ENCODE measurements around the gene SMG9. TPM values are rescaled to one million over a fixed set of nuclear protein-coding genes. Genes with fewer than 3 reads are reported as not detected.

The SMG9 gene
- total and polyA plus RNA-seq, 4 donors, result 5.4 to 8.9 (median 5.8) TPM

DNA sequence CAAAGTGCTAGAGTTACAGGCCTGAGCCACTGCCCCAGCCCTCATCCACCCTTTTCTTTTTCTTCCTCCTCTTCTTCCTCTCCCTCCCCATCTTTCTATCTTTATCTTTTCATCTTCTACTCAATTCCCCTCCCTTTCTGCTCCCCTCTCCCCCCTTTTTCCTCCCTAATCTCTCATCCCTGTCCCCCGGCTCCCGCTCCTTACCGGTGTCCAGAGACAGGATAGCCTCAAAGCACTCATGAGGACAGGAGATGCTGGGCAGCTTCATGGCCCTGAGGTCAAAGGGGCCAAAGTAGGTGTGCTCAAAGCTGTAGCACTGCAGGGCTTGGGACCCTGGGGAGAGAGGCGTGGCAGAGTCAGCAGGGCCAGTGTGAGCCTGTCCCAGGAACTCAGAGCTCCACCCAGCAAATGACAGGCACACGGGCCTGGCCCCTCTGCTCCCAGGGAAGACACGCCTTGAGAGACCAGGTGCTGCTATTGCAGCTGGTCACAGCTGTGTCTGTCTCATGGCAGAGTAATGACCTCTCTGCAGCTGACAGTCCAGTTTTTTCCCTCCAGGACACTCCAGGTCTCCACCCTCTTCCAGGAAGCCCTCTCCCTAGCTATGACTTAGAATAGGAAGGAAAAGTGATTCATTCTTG, 44.9 kb upstream of the SMG9 start:
- WGBS, result 61% methylated on average over 6 of the region's 6 CpGs

More for the DNA sequence above, 44.9 kb upstream of the SMG9 start:
- DNase-seq (ENCODE audit: low spot score), result no peak
- H3K27me3 ChIP-seq (ENCODE audit: control insufficient read depth in 4 of 4, insufficient read depth in 4 of 4, low read length in 3 of 4), result peaks cover 0 to 8% (median 1%) of the 10 kb centered on the region in 4 donors
- H3K27ac ChIP-seq (ENCODE audit: low read depth in 1 of 2, low read length in 2 of 2), result no peak overlapping the region
- H3K36me3 ChIP-seq (ENCODE audit: control insufficient read depth in 4 of 4, insufficient read depth in 3 of 4, low read depth in 1 of 4, low read length in 3 of 4), result no peaks in the 10 kb centered on the region
- peaks cover 2 to 9% (median 5%) of the 10 kb centered on the region in 4 donors for H3K4me1 ChIP-seq (ENCODE audit: control insufficient read depth in 4 of 4, insufficient read depth in 4 of 4, low read length in 3 of 4)
- H3K9me3 ChIP-seq (ENCODE audit: control insufficient read depth in 4 of 4, low read length in 3 of 4), result peaks cover 0 to 7% (median 5%) of the 10 kb centered on the region in 4 donors
- no peak overlapping the region for H3K4me3 ChIP-seq (ENCODE audit: low read depth in 1 of 3, low read length in 3 of 3)
- H3K9ac ChIP-seq (ENCODE audit: low read depth in 1 of 2, low read length in 2 of 2), result no peak overlapping the region
- TF ChIP-seq HNF4G (IDR thresholded peaks at IDR 0.05) (no peak), RXRA (IDR thresholded peaks at IDR 0.05) (no peak), ATF3 (IDR thresholded peaks at IDR 0.05) (no peak), YY1 (IDR thresholded peaks at IDR 0.05) (no peak), TAF1 (conservative IDR thresholded peaks at IDR 0.05) (no peak), SP1 (IDR thresholded peaks at IDR 0.05) (no peak), ZBTB33 (IDR thresholded peaks at IDR 0.05) (no peak), FOXA1 (IDR thresholded peaks at IDR 0.05) (no peak), EGR1 (IDR thresholded peaks at IDR 0.05; ENCODE audit: low read depth in 2 of 2) (no peak), MAX (IDR thresholded peaks at IDR 0.05) (no peak), RAD21 (IDR thresholded peaks at IDR 0.05) (no peak)
- TF ChIP-seq, protein P1, sequence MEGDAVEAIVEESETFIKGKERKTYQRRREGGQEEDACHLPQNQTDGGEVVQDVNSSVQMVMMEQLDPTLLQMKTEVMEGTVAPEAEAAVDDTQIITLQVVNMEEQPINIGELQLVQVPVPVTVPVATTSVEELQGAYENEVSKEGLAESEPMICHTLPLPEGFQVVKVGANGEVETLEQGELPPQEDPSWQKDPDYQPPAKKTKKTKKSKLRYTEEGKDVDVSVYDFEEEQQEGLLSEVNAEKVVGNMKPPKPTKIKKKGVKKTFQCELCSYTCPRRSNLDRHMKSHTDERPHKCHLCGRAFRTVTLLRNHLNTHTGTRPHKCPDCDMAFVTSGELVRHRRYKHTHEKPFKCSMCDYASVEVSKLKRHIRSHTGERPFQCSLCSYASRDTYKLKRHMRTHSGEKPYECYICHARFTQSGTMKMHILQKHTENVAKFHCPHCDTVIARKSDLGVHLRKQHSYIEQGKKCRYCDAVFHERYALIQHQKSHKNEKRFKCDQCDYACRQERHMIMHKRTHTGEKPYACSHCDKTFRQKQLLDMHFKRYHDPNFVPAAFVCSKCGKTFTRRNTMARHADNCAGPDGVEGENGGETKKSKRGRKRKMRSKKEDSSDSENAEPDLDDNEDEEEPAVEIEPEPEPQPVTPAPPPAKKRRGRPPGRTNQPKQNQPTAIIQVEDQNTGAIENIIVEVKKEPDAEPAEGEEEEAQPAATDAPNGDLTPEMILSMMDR (IDR thresholded peaks at IDR 0.05; ENCODE audit: low read depth, low read length, missing input control), result no peak
- TF ChIP-seq, protein P2, sequence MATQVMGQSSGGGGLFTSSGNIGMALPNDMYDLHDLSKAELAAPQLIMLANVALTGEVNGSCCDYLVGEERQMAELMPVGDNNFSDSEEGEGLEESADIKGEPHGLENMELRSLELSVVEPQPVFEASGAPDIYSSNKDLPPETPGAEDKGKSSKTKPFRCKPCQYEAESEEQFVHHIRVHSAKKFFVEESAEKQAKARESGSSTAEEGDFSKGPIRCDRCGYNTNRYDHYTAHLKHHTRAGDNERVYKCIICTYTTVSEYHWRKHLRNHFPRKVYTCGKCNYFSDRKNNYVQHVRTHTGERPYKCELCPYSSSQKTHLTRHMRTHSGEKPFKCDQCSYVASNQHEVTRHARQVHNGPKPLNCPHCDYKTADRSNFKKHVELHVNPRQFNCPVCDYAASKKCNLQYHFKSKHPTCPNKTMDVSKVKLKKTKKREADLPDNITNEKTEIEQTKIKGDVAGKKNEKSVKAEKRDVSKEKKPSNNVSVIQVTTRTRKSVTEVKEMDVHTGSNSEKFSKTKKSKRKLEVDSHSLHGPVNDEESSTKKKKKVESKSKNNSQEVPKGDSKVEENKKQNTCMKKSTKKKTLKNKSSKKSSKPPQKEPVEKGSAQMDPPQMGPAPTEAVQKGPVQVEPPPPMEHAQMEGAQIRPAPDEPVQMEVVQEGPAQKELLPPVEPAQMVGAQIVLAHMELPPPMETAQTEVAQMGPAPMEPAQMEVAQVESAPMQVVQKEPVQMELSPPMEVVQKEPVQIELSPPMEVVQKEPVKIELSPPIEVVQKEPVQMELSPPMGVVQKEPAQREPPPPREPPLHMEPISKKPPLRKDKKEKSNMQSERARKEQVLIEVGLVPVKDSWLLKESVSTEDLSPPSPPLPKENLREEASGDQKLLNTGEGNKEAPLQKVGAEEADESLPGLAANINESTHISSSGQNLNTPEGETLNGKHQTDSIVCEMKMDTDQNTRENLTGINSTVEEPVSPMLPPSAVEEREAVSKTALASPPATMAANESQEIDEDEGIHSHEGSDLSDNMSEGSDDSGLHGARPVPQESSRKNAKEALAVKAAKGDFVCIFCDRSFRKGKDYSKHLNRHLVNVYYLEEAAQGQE (IDR thresholded peaks at IDR 0.05), result no peak
